ENCODE data around the gene VEGFD.

- TF ChIP-seq ZSCAN16 (tag by site-specific recombination; IDR thresholded peaks at IDR 0.05) (no peak), FEZF1 (tag by site-specific recombination; IDR thresholded peaks at IDR 0.05) (no peak), REST (tag by site-specific recombination; IDR thresholded peaks at IDR 0.05) (no peak), KLF1 (tag by site-specific recombination; IDR thresholded peaks at IDR 0.05) (no peak), RBAK (tag by site-specific recombination; IDR thresholded peaks at IDR 0.05) (no peak), ZNF274 (IDR thresholded peaks at IDR 0.05; ENCODE audit: low read length) (no peak), ZNF274 (tag by site-specific recombination; IDR thresholded peaks at IDR 0.05; ENCODE audit: borderline replicate concordance) (no peak), ATF2 (tag by site-specific recombination; IDR thresholded peaks at IDR 0.05; ENCODE audit: low read depth) (no peak)
- TF ChIP-seq, protein P1, sequence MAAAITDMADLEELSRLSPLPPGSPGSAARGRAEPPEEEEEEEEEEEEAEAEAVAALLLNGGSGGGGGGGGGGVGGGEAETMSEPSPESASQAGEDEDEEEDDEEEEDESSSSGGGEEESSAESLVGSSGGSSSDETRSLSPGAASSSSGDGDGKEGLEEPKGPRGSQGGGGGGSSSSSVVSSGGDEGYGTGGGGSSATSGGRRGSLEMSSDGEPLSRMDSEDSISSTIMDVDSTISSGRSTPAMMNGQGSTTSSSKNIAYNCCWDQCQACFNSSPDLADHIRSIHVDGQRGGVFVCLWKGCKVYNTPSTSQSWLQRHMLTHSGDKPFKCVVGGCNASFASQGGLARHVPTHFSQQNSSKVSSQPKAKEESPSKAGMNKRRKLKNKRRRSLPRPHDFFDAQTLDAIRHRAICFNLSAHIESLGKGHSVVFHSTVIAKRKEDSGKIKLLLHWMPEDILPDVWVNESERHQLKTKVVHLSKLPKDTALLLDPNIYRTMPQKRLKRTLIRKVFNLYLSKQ (tag by site-specific recombination; IDR thresholded peaks at IDR 0.05; ENCODE audit: borderline replicate concordance) = no peak
- TF ChIP-seq, protein P2, sequence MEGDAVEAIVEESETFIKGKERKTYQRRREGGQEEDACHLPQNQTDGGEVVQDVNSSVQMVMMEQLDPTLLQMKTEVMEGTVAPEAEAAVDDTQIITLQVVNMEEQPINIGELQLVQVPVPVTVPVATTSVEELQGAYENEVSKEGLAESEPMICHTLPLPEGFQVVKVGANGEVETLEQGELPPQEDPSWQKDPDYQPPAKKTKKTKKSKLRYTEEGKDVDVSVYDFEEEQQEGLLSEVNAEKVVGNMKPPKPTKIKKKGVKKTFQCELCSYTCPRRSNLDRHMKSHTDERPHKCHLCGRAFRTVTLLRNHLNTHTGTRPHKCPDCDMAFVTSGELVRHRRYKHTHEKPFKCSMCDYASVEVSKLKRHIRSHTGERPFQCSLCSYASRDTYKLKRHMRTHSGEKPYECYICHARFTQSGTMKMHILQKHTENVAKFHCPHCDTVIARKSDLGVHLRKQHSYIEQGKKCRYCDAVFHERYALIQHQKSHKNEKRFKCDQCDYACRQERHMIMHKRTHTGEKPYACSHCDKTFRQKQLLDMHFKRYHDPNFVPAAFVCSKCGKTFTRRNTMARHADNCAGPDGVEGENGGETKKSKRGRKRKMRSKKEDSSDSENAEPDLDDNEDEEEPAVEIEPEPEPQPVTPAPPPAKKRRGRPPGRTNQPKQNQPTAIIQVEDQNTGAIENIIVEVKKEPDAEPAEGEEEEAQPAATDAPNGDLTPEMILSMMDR (tag by site-specific recombination; IDR thresholded peaks at IDR 0.05) = no peak
Observed at GRCh38 chrX:15315509-15315908, 68.7 kb downstream of the VEGFD start, which contains the start of gene ASB11.

Measured in HEK293 (cell line).